Measurements from ENCODE around the gene MCM3AP.
"Not testable (repeated sequence)": the region's sequence is repeated elsewhere in the genome, so short reads cannot be mapped to it uniquely, and the experiment has no call there.

The MCM3AP gene

GRCh38 chr21:46243960-46244361 lies 41.5 kb downstream of the MCM3AP start:
- no peak for DNase-seq (ENCODE audit: low read depth in 2 of 2)

GRCh38 chr21:46243325-46243724 lies 42.1 kb downstream of the MCM3AP start:
- no peak for DNase-seq (ENCODE audit: low read depth in 2 of 2)

DNA sequence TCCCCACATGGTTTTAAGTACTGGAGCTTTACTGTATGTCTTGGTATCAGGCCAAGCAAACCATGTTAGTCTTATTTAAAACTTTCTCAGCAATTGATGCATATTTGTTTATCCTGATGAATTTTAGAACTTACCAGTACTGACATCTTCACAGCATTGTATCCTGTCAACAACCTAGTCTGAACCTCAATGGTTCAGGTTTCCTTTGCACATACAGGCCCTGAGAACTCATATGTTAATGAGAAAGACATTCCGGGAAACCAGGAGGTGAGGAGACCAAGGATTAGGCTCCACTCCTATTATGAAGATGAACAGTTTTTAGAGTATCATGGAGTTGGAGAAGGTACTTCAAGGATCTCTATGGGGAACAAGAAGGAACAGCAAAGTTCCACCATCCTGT lies 43.8 kb downstream of the MCM3AP start:
- DNase-seq (ENCODE audit: low read depth in 2 of 2): not testable (repeated sequence)

GRCh38 chr21:46239817-46240325 lies 45.5 kb downstream of the MCM3AP start:
- no peak for DNase-seq (ENCODE audit: low read depth in 2 of 2)

DNA sequence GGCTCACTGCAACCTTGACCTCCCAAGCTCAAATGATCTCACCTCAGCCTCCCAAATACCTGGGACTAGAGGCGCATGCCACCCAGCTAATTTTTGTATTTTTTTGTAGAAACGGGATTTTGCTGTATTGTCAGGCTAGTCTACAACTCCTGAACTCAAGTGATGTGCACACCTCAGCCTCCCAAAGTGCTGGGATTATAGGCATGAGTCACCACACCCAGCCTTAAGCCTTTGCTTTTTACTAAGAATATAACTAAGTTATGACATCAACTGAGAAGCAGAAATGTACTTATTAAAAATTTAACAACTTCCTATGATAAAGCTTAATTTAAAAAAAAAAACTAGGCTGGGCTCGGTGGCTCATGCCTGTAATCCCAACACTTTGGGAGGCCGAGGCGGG lies 47.9 kb downstream of the MCM3AP start:
- DNase-seq (ENCODE audit: low read depth in 2 of 2): no peak

GRCh38 chr21:46234436-46234950 lies 50.9 kb downstream of the MCM3AP start:
- DNase-seq (ENCODE audit: low read depth in 2 of 2): no peak

DNA sequence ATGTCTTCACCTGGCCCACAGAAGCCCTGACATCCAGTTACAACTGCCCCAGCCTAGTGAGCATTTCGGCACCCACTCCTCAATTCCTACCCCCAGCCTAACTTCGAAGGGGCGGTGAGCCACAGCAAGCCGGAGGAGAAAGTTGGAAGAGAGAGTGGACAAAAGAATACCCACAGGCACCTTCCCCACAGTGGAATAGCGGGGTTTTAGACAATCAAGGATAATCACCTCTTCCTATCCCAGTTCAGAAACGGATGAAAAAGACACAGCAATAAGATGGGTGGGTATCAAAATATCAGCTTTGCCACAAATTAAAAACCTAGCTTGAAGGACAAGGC lies 55.5 kb downstream of the MCM3AP start:
- DNase-seq (ENCODE audit: low read depth in 2 of 2): no peak

DNA sequence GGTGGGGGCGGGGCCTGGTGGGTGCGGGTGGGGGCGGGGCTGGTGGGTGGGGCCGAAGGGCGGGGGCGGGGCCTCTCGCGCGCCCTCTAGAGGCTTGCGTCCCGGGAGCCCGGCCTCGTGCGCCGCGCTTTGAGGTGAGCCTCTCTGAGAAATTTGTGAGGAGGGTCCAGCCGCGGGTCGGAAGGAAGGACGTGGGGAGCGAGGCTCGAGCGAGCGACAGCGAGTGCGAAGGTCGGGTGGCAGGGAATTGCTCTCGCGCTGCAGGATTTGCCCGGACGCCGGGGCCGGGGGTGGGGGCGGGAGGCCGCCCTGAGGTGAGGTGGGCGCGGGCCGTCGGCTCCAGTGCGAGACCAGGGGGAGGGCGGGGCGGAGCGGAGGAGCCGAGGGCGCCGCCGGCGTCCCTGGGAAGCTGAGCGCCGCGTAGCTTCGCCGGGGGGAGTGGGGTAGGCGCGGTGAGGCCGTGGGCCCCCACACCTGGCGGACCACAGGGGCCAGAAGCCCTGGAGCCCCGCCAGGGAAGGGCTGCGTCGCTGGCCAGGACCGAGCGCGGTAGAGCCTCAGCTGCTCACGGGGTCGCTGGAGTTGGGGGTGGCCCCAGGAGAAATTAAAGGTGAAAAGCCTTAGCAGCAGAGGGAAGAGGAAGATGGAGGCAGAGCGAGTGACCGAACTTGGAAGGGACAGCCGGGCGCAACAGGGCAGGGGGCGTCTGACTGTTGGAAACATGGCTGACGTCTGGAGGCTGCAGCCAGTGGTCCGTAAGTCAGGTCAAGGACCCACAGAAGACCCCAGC lies 56.1 kb downstream of the MCM3AP start:
- DNase-seq (ENCODE audit: low read depth in 2 of 2): peak in 1 of 2 donors; percentile 17

DNA sequence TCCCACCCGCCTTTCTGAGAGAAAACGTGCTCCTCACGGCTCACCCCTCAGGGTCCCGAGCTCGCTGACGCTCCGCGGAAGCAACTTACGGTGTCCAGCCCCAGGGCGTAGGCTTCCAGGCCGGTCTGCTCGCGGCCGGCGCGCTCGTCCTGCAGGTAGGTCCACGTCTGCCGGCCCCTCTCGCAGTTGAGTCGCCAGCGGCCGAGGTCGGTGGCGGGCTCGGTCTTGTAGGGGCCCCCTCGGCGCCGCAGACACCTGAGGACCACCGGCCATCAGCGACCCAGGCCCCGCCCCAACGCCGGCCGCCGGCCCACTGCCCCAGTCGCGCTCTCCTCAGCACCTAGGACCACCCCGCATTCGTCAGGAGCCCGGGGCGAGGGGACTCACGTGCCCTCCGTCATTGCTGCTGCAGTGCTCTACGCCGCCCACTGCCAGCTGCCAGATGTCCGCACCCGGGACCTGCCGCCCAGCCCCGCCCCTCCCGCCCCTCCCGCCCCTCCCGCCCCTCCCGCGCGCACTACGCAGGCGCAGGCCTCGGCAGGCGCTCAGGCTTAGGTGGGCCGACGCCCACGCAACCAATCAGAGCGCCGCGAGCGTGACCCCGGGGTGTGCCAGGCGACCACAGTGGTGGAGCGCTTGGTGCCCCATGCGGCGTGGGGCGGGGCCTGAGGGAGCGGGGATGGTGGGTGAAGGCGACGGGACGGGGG lies 56.9 kb downstream of the MCM3AP start, which contains the start of gene LSS:
LSS (minus strand) TSS at position 430 of the 707 bp plus-strand sequence; CDS start at position 401, 29 bp downstream.
- DNase-seq (ENCODE audit: low read depth in 2 of 2): peak; percentile 91 to 95

DNA sequence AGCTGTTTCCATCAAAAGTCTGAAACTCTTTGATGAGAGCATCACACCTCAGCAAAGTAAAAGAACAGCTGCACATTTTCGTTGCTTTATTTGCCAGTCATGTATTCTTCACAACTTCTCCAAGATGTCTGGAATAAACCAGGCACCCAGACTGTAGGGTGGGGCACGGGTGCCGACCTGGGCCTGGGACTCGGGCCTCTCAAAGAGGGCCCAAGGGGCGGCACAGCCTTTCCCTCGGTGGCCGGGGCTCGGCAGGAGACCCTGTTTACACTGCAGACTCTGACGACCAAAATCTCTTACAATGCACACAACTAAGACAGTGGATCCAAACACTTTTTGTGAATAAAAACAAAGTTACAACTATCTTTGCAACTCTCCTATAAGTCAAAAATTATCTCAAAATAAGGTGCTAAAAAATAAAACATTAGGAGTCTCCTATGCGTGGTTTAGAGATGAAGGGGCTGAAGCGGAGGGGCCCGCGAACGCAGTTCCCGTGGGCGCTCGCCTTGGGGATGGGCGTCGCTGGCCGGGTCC lies 57.5 kb downstream of the MCM3AP start:
- DNase-seq (ENCODE audit: low read depth in 2 of 2): no peak

DNA sequence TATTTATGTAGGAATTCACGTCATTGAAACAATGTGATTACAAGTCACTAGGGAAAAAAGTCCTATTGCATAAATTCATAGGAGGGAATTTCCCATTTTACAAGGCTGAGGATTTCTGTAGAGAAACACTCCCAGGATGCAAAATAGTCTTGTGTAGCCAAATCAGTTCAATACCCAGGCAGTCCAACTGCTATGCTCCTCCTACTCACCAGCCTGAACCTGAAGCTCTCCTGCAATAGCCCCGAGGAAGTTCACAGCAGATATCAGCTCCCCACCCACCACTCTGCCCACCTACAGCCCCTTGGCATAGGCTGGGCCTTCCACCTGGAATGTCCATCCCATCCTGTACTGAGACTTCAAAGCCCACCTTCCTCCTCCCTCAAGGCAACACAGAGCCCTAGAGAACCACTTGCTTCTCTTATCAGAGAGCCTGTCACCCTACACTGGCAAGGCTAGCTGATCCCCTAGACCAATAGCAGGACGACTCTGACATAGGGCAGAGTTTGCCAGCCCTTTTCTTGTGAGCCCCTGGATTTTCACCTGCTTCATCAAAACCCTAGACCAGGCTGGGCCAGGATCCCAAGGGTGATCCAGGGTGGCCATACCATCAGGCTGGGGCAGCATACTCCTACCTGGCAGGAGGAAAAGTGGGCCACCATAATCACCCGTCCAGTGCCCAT lies 58.4 kb downstream of the MCM3AP start:
- no peak for DNase-seq (ENCODE audit: low read depth in 2 of 2)

- DNase-seq (ENCODE audit: low read depth in 2 of 2): no peak
Observed at GRCh38 chr21:46226146-46226545, 59.3 kb downstream of the MCM3AP start.

GRCh38 chr21:46223661-46224060 lies 61.8 kb downstream of the MCM3AP start:
- not testable (repeated sequence) for DNase-seq (ENCODE audit: low read depth in 2 of 2)

DNA sequence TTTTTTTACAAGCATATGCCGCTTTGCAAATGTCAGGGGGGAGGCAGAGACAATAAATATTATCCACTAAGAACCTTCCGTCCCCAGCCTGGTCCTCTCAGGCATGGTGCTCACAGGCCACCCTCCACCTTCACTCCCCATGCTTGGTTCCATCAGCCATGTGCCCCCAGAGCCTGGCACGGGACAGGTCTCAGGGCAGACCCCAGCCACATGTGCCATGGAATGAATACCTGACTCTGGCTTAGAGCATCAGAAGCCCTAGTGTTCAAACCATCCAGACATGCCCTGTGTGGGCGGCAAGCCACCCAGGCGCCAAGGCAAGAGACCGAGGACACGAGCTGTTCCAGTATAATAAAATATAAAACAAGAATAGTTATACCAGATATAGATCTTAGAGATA lies 62.2 kb downstream of the MCM3AP start:
- DNase-seq (ENCODE audit: low read depth in 2 of 2): no peak

- no peak for DNase-seq (ENCODE audit: low read depth in 2 of 2)
Observed at GRCh38 chr21:46222436-46223116, 62.8 kb downstream of the MCM3AP start.

- DNase-seq (ENCODE audit: low read depth in 2 of 2): no peak
Observed at GRCh38 chr21:46221664-46222435, 63.6 kb downstream of the MCM3AP start.

- no peak for DNase-seq (ENCODE audit: low read depth in 2 of 2)
Observed at GRCh38 chr21:46220847-46221246, 64.6 kb downstream of the MCM3AP start.

- DNase-seq (ENCODE audit: low read depth in 2 of 2): no peak
Observed at GRCh38 chr21:46220275-46220810, 65.1 kb downstream of the MCM3AP start.

DNA sequence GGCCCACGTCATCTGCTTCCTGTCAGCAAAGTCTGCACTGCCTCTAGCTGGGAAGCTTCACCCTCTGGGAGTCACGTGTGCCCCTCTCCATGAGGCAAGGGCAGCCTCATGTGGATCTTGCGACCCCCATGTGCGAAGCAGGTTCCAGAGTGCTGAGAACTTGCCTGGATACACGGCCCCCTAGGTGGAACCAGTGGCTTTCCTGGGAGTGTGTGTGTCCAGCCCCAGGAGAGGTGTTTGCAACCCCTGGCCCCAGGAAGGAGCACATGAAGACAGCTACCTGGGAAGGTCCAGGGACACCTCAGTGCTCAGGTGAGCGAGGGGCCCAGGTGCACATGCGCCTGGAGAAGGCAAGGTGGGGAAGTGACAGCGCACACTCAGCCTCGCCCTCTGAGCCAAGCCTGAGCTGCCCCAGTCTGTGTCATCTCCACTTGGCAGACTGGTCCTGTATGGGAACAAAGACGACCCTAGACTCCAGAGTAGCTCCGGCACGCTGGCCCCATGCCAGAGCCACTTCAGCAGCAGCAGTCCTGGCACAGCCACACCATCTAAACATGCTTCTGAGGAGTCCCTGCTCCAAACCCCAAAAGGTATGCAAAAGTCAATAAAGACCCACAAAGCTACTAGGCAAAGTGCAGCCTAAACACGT lies 65.7 kb downstream of the MCM3AP start:
- DNase-seq (ENCODE audit: low read depth in 2 of 2): no peak
